Lower leg skin (tissue), 4 donors: ENCODE measurements around the gene LAMP5. TPM values are rescaled to one million over a fixed set of nuclear protein-coding genes. Genes with fewer than 3 reads are reported as not detected.

Experiments
- DNase-seq, 2 donors: peaks; one replicate each; pipeline ENCODE4 v3.0.0-alpha.2; 2019; ENCODE audit warnings: low spot score in 2 of 2
- H3K4me3 ChIP-seq: fragments of 200-600 bp; sonication (generic); 2 replicates; pipeline ENCODE4 v1.5.1; 2017; ENCODE audit warnings: mild to moderate bottlenecking, low read depth; ENCODE audit not compliant: poor library complexity, severe bottlenecking
- CTCF ChIP-seq, 3 donors: fragments of 450-650 bp; IDR thresholded peaks; one replicate each; pipeline ENCODE4 v1.5.1; 2016; ENCODE audit warnings: antibody characterized with exemption in 3 of 3, mild to moderate bottlenecking in 3 of 3, moderate library complexity in 2 of 3
- POLR2A ChIP-seq, 2 donors: fragments of 450-650 bp; IDR thresholded peaks; one replicate each; pipeline ENCODE4 v1.6.1; 2016 to 2017; ENCODE audit warnings: antibody characterized with exemption in 2 of 2, mild to moderate bottlenecking in 1 of 2, moderate library complexity in 1 of 2
- WGBS, 2 donors: methylation state at CpG; one replicate each; pipeline ENCODE4 v1.1.5; 2018; 5-methylcytosine and 5-hydroxymethylcytosine counted together
- intact Hi-C: fragments of 100-400 bp; cut with DNase I; formaldehyde crosslinking; loops from one replicate; pipeline ENCODE4 v1.15.0; 2023; ENCODE audit warnings: low total_unique reads
- total RNA-seq, 4 donors: library from RNA; depleted of rRNA; stranded (reverse); fragments of >200 nt; gene quantifications; one replicate each; pipeline ENCODE4 v1.1.0, GENCODE V29; 2016

LAMP5 gene
- total RNA-seq, 4 donors from 2014 or later, result 0.16 to 0.19 TPM; not detected in 2

GRCh38 chr20:9578594-9578993 is 64.2 kb downstream of the LAMP5 start:
- H3K4me3 ChIP-seq, result no peak overlapping the region
- WGBS, 2 donors, result 54 to 61% methylated on average over 2 of the region's 2 CpGs
- TF ChIP-seq POLR2A (IDR thresholded peaks at IDR 0.05) (no peak), CTCF (IDR thresholded peaks at IDR 0.05) (no peak)
- intact Hi-C loops, result no loop called here
- no peak for DNase-seq
